Right atrium auricular region (tissue), 2 donors: Measurements from ENCODE around the gene CMC1. TPM values are rescaled to one million over a fixed set of nuclear protein-coding genes. Genes with fewer than 3 reads are reported as not detected.
A peak's percentile ranks its signal among the peaks of the same experiment; 100 is the strongest.

Source experiments
- DNase-seq: peaks from one replicate; pipeline ENCODE4 v3.0.0-alpha.2; 2019; ENCODE audit warnings: low spot score
- H3K27ac ChIP-seq, 2 donors: fragments of 200-600 bp; sonication (generic); 1 replicate in 1 of 2; 2 replicates in 1 of 2; pipeline ENCODE4 v1.5.1; 2016 to 2019
- H3K27me3 ChIP-seq, 2 donors: fragments of 200-600 bp; sonication (generic); one replicate each; pipeline versions ENCODE4 v1.5.1 to v1.6.0; 2017 to 2019
- H3K36me3 ChIP-seq: fragments of 200-600 bp; sonication (generic); one replicate; pipeline ENCODE4 v1.5.1; 2016
- H3K4me1 ChIP-seq, 2 donors: fragments of 200-600 bp; sonication (generic); one replicate each; pipeline versions ENCODE4 v1.5.1 to v1.6.0; 2017 to 2019
- H3K4me3 ChIP-seq, 2 donors: fragments of 200-600 bp; sonication (generic); 1 replicate in 1 of 2; 2 replicates in 1 of 2; pipeline ENCODE4 v1.5.1; 2017 to 2019; ENCODE audit warnings: mild to moderate bottlenecking in 1 of 2, moderate library complexity in 1 of 2
- H3K9me3 ChIP-seq, 2 donors: fragments of 200-600 bp; sonication (generic); one replicate each; pipeline ENCODE4 v1.5.1; 2019
- total RNA-seq, 2 donors: library from RNA; depleted of rRNA; stranded (reverse); fragments of >200 nt; gene quantifications; one replicate each; pipeline ENCODE4 v1.1.0, GENCODE V29; 2016
- TF ChIP-seq, protein P1 (sequence below), 2 donors: fragments of 200-600 bp; sonication (generic); IDR thresholded peaks; one replicate each; pipeline ENCODE4 v1.5.1; 2019; ENCODE audit warnings: antibody characterized with exemption in 2 of 2

CMC1 gene
- total RNA-seq, 2 donors from 2014 or later = 27.4 to 41.8 TPM

DNA sequence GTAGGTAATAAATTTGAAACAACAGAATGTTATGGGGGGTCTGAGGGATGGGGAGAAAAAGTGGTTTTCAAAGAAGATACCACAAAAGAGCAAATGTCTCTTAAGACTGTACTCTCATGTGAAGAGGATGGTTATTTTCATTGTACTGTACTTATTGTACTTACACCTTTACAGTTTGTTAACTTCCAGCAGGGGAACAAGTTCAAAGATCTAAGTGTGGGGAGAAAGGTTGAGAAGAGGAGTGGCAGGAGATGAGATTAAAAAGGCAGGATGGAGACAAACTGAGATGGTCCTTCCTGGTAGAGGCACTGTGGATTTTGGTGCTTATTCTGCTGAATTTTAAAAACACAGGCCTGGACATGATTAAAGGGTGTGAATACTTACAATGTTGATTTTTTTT is 101.7 kb downstream of the CMC1 start:
- DNase-seq = no peak
- TF ChIP-seq, protein P1, sequence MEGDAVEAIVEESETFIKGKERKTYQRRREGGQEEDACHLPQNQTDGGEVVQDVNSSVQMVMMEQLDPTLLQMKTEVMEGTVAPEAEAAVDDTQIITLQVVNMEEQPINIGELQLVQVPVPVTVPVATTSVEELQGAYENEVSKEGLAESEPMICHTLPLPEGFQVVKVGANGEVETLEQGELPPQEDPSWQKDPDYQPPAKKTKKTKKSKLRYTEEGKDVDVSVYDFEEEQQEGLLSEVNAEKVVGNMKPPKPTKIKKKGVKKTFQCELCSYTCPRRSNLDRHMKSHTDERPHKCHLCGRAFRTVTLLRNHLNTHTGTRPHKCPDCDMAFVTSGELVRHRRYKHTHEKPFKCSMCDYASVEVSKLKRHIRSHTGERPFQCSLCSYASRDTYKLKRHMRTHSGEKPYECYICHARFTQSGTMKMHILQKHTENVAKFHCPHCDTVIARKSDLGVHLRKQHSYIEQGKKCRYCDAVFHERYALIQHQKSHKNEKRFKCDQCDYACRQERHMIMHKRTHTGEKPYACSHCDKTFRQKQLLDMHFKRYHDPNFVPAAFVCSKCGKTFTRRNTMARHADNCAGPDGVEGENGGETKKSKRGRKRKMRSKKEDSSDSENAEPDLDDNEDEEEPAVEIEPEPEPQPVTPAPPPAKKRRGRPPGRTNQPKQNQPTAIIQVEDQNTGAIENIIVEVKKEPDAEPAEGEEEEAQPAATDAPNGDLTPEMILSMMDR (IDR thresholded peaks at IDR 0.05) = no peak
- Histone ChIP-seq H3K27me3 (no peaks in the 10 kb centered on the region), H3K4me3 (no peak overlapping the region), H3K36me3 (peaks cover 9% of the 10 kb centered on the region), H3K4me1 (peaks cover 0 to 45% of the 10 kb centered on the region in 2 donors), H3K27ac (no peak overlapping the region), H3K9me3 (no peaks in the 10 kb centered on the region)

- Histone ChIP-seq H3K27me3 (no peaks in the 10 kb centered on the region), H3K4me3 (no peak overlapping the region), H3K4me1 (peaks cover 0 to 57% of the 10 kb centered on the region in 2 donors), H3K9me3 (no peaks in the 10 kb centered on the region), H3K27ac (no peak overlapping the region), H3K36me3 (no peaks in the 10 kb centered on the region)
- no peak for DNase-seq
- TF ChIP-seq, protein P1 (IDR thresholded peaks at IDR 0.05) = no peak
Measured at GRCh38 chr3:28345690-28346089, 104.3 kb downstream of the CMC1 start.

DNA sequence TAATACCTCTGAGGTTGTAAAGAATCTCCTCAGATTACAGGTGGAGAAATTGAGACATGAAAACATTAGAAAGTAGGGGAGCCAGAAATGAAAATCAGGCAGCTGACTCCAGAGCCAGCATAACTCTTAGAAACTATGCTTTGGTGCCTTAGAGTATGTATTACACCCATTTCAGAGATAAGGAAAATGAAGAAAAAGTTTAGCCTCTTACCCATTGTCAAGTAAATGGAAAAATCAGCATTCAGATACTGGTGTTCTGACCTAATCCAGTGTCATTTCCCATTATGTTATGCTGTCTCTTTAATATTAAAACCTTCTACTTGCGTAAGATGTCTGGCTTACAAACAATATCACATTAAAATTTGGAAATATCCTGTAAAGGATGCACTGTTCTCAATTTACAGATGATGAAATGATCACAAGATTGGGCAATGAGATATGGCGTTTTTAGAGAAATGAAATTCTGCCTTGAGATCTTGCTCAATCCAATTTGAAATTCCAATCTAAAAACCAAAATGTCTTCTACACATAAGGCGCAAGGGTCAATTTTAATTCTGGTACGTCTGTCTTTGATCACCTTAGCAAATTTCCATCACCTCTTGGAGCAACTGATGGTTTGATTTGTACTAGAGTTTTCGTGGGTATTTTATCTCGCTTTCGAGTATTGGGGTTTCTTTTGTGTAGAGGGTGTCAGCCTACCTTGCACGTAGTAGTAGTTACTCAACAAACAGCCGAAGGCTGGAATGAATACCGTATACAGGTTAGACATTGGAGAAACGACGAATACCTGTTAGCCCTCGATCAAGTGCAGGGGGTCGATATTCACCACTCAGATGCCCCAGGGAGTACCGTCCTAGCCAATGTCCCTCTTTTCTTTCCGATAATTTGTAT is 106.2 kb downstream of the CMC1 start:
- peak overlapping the region; percentile 70 to 79 for H3K4me3 ChIP-seq
- H3K27ac ChIP-seq = peak overlapping the region; percentile 98
- H3K27me3 ChIP-seq = no peaks in the 10 kb centered on the region
- no peak for DNase-seq
- TF ChIP-seq, protein P1 (IDR thresholded peaks at IDR 0.05) = no peak
- peaks cover 0 to 65% of the 10 kb centered on the region in 2 donors for H3K4me1 ChIP-seq
- H3K36me3 ChIP-seq = no peaks in the 10 kb centered on the region
- no peaks in the 10 kb centered on the region for H3K9me3 ChIP-seq

- Histone ChIP-seq H3K4me3 (peak overlapping the region; percentile 70 to 79), H3K36me3 (peaks cover 2% of the 10 kb centered on the region), H3K27me3 (no peaks in the 10 kb centered on the region), H3K9me3 (peaks cover 0 to 3% of the 10 kb centered on the region in 2 donors), H3K4me1 (peaks cover 0 to 58% of the 10 kb centered on the region in 2 donors), H3K27ac (peak overlapping the region; percentile 98)
- DNase-seq = peak; percentile 95
- TF ChIP-seq, protein P1 (IDR thresholded peaks at IDR 0.05) = no peak
Measured at GRCh38 chr3:28348265-28348628, 106.8 kb downstream of the CMC1 start.

DNA sequence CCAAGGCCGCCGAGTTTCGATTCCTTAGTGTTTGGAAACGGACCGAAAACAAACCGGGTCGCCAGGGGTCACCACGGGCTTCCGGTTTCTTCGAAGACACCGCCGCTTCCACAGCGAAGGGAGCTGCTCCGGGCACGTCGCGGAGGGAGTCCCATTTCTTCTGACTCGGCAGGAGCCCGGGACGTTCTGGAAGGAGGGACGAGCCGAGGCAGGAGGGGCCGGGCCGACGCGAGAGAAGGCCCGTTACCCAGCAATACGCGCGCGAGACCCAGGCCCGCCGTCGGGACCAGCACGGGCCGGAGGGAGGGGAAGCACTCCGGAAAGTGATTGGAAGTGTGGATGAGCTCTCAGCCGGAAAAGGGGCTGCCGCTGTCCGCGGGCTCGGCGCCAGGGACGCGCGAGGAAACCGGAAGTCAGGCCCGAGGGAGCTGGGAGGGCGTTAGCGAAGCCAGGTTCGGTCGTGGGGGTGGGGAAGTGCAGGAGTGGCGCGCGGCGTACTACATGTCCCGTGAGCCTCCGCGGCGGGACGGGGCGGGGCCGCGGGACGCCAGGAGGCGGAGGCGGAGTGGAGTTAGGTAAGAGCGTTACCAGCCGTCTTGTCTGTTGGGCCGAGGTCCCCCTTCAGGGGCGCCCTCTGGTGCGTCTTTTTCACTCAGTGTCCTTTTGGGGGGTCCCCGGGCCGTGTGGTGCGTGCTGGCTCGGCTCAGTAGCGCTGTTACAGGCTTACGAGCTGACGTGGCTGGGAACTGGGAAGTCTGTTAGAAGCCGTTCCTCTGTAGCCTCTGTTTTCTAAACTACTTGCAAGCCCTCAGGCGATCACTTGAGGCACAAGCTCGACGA is 107.4 kb downstream of the CMC1 start, which contains the start of the genes AZI2 and ZCWPW2:
AZI2 (minus strand) TSS at position 196 of the 840 bp plus-strand sequence. CDS start 8,207 bp downstream, outside the sequence.
ZCWPW2 (plus strand) TSS at position 93 of the 840 bp plus-strand sequence. CDS start 64,348 bp downstream, outside the sequence.
- Histone ChIP-seq H3K4me1 (peaks cover 0 to 56% of the 10 kb centered on the region in 2 donors), H3K27me3 (no peaks in the 10 kb centered on the region), H3K9me3 (peaks cover 0 to 7% of the 10 kb centered on the region in 2 donors), H3K27ac (peak within 1 kb of the TSS; percentile 98), H3K4me3 (peak within 1 kb of the TSS; percentile 70 to 79), H3K36me3 (peaks cover 8% of the 10 kb centered on the region)
- peak; percentile 95 for DNase-seq
- TF ChIP-seq, protein P1 (IDR thresholded peaks at IDR 0.05) = peak in 1 of 2 donors; percentile 35
